Right atrium auricular region (tissue), 2 donors: Measurements from ENCODE around the gene LDLR. TPM values are rescaled to one million over a fixed set of nuclear protein-coding genes. Genes with fewer than 3 reads are reported as not detected.
"Not testable (repeated sequence)": the region's sequence is repeated elsewhere in the genome, so short reads cannot be mapped to it uniquely, and the experiment has no call there.

Experiments
- DNase-seq: peaks from one replicate; pipeline ENCODE4 v3.0.0-alpha.2; 2019; ENCODE audit warnings: low spot score
- H3K27ac ChIP-seq, 2 donors: fragments of 200-600 bp; sonication (generic); 1 replicate in 1 of 2; 2 replicates in 1 of 2; pipeline ENCODE4 v1.5.1; 2016 to 2019
- H3K27me3 ChIP-seq, 2 donors: fragments of 200-600 bp; sonication (generic); one replicate each; pipeline versions ENCODE4 v1.5.1 to v1.6.0; 2017 to 2019
- H3K36me3 ChIP-seq: fragments of 200-600 bp; sonication (generic); one replicate; pipeline ENCODE4 v1.5.1; 2016
- H3K4me1 ChIP-seq, 2 donors: fragments of 200-600 bp; sonication (generic); one replicate each; pipeline versions ENCODE4 v1.5.1 to v1.6.0; 2017 to 2019
- H3K4me3 ChIP-seq, 2 donors: fragments of 200-600 bp; sonication (generic); 1 replicate in 1 of 2; 2 replicates in 1 of 2; pipeline ENCODE4 v1.5.1; 2017 to 2019; ENCODE audit warnings: mild to moderate bottlenecking in 1 of 2, moderate library complexity in 1 of 2
- H3K9me3 ChIP-seq, 2 donors: fragments of 200-600 bp; sonication (generic); one replicate each; pipeline ENCODE4 v1.5.1; 2019
- total RNA-seq, 2 donors: library from RNA; depleted of rRNA; stranded (reverse); fragments of >200 nt; gene quantifications; one replicate each; pipeline ENCODE4 v1.1.0, GENCODE V29; 2016
- TF ChIP-seq, protein P1 (sequence below), 2 donors: fragments of 200-600 bp; sonication (generic); IDR thresholded peaks; one replicate each; pipeline ENCODE4 v1.5.1; 2019; ENCODE audit warnings: antibody characterized with exemption in 2 of 2

Gene LDLR
- total RNA-seq, 2 donors from 2014 or later, result 13.8 to 15.9 TPM

DNA sequence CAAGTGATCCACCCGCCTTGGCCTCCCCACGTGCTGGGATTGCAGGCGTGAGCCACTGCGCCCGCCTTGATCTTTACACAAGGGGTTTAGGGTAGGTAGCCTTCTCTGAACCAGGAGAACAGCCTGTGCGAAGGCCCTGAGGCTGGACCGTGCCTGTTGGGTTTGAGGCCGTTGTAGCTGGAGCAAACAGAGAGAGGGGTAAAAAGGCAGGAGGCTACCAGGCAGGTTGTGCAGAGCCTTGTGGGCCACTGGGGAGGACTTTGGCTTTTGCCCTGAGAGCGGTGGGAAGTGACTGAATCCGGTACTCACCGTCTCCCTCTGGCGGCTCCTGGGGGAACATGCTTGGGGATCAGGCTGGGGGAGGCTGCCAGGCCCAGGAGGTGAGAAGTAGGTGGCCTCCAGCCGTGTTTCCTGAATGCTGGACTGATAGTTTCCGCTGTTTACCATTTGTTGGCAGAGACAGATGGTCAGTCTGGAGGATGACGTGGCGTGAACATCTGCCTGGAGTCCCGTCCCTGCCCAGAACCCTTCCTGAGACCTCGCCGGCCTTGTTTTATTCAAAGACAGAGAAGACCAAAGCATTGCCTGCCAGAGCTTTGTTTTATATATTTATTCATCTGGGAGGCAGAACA, 41.7 kb downstream of the LDLR start:
- H3K36me3 ChIP-seq, result peaks cover 42% of the 10 kb centered on the region
- peak overlapping the region; percentile 52 to 55 for H3K27ac ChIP-seq
- peaks cover 0 to 7% of the 10 kb centered on the region in 2 donors for H3K4me1 ChIP-seq

DNA sequence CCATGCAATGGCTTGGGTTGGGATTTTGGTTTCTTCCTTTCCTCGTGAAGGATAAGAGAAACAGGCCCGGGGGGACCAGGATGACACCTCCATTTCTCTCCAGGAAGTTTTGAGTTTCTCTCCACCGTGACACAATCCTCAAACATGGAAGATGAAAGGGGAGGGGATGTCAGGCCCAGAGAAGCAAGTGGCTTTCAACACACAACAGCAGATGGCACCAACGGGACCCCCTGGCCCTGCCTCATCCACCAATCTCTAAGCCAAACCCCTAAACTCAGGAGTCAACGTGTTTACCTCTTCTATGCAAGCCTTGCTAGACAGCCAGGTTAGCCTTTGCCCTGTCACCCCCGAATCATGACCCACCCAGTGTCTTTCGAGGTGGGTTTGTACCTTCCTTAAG, 42.2 kb downstream of the LDLR start:
- TF ChIP-seq, protein P1, sequence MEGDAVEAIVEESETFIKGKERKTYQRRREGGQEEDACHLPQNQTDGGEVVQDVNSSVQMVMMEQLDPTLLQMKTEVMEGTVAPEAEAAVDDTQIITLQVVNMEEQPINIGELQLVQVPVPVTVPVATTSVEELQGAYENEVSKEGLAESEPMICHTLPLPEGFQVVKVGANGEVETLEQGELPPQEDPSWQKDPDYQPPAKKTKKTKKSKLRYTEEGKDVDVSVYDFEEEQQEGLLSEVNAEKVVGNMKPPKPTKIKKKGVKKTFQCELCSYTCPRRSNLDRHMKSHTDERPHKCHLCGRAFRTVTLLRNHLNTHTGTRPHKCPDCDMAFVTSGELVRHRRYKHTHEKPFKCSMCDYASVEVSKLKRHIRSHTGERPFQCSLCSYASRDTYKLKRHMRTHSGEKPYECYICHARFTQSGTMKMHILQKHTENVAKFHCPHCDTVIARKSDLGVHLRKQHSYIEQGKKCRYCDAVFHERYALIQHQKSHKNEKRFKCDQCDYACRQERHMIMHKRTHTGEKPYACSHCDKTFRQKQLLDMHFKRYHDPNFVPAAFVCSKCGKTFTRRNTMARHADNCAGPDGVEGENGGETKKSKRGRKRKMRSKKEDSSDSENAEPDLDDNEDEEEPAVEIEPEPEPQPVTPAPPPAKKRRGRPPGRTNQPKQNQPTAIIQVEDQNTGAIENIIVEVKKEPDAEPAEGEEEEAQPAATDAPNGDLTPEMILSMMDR (IDR thresholded peaks at IDR 0.05), result no peak
- Histone ChIP-seq H3K36me3 (peaks cover 42% of the 10 kb centered on the region), H3K9me3 (no peaks in the 10 kb centered on the region), H3K4me1 (peaks cover 0 to 9% of the 10 kb centered on the region in 2 donors), H3K27ac (peak overlapping the region; percentile 52 to 55), H3K27me3 (no peaks in the 10 kb centered on the region), H3K4me3 (no peak overlapping the region)
- no peak for DNase-seq

More for the DNA sequence above, 41.7 kb downstream of the LDLR start:
- no peaks in the 10 kb centered on the region for H3K9me3 ChIP-seq
- TF ChIP-seq, protein P1 (IDR thresholded peaks at IDR 0.05), result peak; percentile 86 to 94
- no peaks in the 10 kb centered on the region for H3K27me3 ChIP-seq
- peak; percentile 86 for DNase-seq
- no peak overlapping the region for H3K4me3 ChIP-seq

DNA sequence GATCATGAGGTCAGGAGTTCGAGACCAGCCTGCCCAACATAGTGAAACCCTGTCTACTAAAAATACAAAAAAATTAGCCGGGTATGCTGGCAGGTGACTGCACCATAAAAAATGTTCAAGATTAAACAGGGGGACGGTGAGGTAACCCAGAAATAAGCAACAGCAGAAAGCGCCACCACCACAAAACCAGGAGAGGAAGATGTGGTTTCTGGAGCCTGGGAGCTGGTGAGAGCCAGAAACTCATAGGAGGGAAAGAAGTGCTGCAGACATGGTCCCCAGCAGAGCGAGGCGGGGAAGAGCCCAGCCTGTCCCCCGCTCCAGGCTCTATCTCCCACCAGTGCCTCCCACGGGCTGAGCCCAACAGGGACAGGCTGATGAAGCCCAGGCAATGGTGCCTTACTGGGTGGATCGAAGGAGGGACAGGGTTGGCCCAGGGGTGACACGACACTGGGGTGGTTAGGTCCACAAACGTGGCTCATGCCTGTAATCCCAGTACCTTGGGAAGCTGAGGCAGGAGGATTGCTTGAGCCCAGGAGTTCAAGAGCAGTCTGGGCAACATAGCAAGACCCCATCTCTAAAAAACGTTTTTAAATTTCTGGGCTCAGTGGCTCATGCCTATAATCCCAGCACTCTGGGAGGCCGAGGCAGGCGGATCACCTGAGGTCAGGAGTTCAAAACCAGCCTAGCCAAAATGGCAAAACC, 47.3 kb downstream of the LDLR start:
- Histone ChIP-seq H3K4me1 (peaks cover 0 to 45% of the 10 kb centered on the region in 2 donors), H3K27ac (peak overlapping the region; percentile 96 to 98), H3K36me3 (peaks cover 7% of the 10 kb centered on the region), H3K27me3 (no peaks in the 10 kb centered on the region), H3K4me3 (no peak overlapping the region), H3K9me3 (no peaks in the 10 kb centered on the region)
- TF ChIP-seq, protein P1 (IDR thresholded peaks at IDR 0.05), result no peak
- DNase-seq, result no peak

DNA sequence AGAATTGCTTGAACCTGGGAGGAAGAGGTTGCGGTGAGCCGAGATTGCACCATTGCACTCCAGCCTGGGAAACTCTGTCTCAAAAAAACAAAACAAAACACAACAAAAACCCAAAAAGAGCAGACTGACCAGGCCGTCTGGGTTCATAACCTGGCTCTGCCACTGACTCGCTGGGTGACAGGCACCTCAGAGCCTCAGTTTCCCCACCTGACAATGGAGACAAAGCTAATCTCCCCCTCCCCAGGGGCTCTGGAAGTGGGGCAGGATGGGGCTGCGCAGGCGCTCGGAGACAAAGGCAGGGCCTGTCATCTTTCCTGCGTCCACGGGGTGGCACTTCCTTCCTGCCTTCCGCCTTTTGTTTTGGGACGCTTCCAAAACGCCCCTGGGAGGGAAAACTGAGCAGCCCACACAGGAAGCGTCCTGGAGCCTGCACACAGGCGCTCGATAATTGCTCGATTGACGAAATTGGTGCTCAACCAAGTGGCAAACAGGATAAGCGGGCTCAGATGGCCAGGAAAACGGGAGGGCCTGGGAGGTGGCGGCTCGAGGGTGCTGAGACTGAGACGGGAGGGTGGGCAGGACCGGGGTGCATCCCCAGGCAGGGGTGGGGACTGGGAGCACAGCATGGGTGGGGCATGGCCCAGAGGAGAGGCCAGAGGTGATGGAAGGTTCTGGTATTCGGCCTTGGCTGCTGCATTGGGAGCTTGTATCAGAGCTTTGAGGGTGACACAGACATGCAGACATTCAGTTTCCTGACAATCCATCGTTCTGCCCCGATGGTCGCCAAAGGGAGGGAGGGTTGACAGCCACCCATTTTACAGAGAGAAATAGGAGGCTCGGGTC, 48.5 kb downstream of the LDLR start:
- Histone ChIP-seq H3K36me3 (no peaks in the 10 kb centered on the region), H3K4me1 (peaks cover under 1 to 56% of the 10 kb centered on the region in 2 donors), H3K27me3 (no peaks in the 10 kb centered on the region), H3K4me3 (peak overlapping the region in 1 of 2 donors; percentile 27), H3K27ac (peak overlapping the region; percentile 96 to 98), H3K9me3 (no peaks in the 10 kb centered on the region)
- DNase-seq, result peak; percentile 92
- TF ChIP-seq, protein P1 (IDR thresholded peaks at IDR 0.05), result peak; percentile 65 to 92

DNA sequence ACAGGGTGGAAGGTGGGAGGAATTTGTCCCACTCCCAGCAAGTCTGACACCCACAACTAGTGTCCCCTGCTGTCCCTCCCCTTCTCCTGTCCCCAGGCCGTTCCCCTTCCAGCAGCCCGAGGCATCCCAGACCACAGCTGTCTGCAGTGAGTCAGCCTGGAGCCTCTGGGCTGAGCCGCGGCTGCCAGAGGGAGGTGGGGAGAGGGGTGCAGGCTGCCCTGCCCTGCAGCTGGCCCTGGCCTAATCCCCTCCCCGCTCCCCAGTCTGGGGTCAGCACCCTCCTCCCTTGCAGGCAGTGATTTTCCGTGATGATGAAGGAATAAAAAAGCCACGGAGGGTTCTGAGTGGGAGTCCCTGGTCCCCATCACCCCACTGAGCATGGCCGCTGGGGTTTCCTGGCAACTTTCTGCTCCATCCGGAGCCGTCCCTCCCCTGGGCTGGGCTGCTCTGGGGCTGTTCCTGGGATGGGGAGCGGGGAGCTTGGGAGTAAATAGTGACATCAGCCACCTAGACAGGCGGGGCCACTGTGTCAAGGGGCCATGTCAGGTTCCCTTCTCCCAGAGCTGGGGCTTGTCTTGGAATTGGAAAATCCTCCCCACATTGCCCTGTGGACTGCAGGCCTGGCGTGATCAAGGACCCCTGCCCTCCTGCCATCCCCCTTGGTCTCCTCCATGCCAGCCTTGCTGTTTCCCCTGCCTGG, 49.5 kb downstream of the LDLR start:
- Histone ChIP-seq H3K27ac (peak overlapping the region; percentile 96 to 98), H3K9me3 (no peaks in the 10 kb centered on the region), H3K4me1 (peaks cover 3 to 65% of the 10 kb centered on the region in 2 donors), H3K36me3 (no peaks in the 10 kb centered on the region), H3K27me3 (no peaks in the 10 kb centered on the region), H3K4me3 (peak overlapping the region in 1 of 2 donors; percentile 27)
- TF ChIP-seq, protein P1 (IDR thresholded peaks at IDR 0.05), result no peak
- peak; percentile 91 for DNase-seq

DNA sequence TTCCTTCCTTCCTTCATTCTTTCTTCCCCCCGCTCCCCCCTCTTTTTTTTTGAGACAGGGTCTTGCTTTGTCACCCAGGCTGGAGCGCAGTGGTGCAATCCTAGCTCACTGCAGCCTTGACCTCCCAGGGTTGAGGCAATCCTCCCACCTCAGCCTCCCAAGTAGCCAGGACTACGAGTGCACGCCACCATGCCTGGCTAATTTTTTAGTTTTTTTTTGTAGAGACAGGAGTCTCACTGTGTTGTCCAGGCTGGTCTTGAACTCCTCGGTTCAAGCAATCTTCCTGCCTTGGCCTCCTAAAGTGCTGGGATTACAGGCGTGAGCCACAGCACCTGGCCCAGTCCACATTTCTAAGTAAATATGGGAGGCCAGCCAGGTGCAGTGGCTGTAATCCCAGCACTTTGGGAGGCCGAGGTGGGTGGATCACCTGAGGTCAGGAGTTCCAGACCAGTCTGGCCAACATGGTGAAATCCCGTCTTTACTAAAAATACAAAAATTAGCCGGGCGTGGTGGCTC, 50.8 kb downstream of the LDLR start:
- not testable (repeated sequence) for DNase-seq, H3K27me3 ChIP-seq, H3K9me3 ChIP-seq, H3K36me3 ChIP-seq, H3K4me3 ChIP-seq
- Histone ChIP-seq H3K27ac (peak overlapping the region; percentile 96 to 98), H3K4me1 (peaks cover 3 to 73% of the 10 kb centered on the region in 2 donors)
